HL-60 (cell line): ENCODE measurements around the gene SNRK.

Experiments used
- DNase-seq, 2 experiments: peaks; one replicate each; pipeline ENCODE4 v3.0.0-alpha.2; 2010 to 2020; ENCODE audit warnings: low read depth in 1 of 2, low spot score in 1 of 2
- H3K27ac ChIP-seq: fragments of 250-450 bp; sonication (Bioruptor Pico); replicated peaks from 2 replicates; pipeline ENCODE4 v1.5.1; 2020; ENCODE audit warnings: mild to moderate bottlenecking, moderate library complexity
- H3K27me3 ChIP-seq: fragments of 250-450 bp; sonication (Bioruptor Pico); 2 replicates; pipeline ENCODE4 v1.5.1; 2021; ENCODE audit warnings: mild to moderate bottlenecking, moderate library complexity; ENCODE audit not compliant: insufficient read depth, poor library complexity, severe bottlenecking
- H3K4me3 ChIP-seq: replicated peaks from 2 replicates; pipeline ENCODE4 v1.5.1; 2011; ENCODE audit warnings: mild to moderate bottlenecking, control low read depth, low read length; ENCODE audit not compliant: insufficient read depth
- CTCF ChIP-seq: IDR thresholded peaks from one replicate; pipeline ENCODE4 v1.5.1; 2011; ENCODE audit warnings: low read length, control low read depth, inconsistent platforms; ENCODE audit not compliant: insufficient read depth
- GABPA ChIP-seq: IDR thresholded peaks from 2 replicates; pipeline ENCODE4 v1.6.1; 2012; ENCODE audit warnings: low read depth
- POLR2AphosphoS5 ChIP-seq: IDR thresholded peaks from 2 replicates; pipeline ENCODE4 v1.6.1; 2012; ENCODE audit warnings: low read depth
- SPI1 ChIP-seq: IDR thresholded peaks from 2 replicates; pipeline ENCODE4 v1.6.1; 2012; ENCODE audit warnings: low read depth, mild to moderate bottlenecking, borderline replicate concordance
- TF ChIP-seq, protein P1 (sequence below): IDR thresholded peaks from 2 replicates; pipeline ENCODE4 v1.6.1; 2012; ENCODE audit warnings: low read depth; ENCODE audit not compliant: insufficient replicate concordance

The SNRK gene

GRCh38 chr3:43316783-43317460, 30.6 kb downstream of the SNRK start:
- TF ChIP-seq POLR2AphosphoS5 (no peak), SPI1 (no peak), GABPA (no peak), CTCF (no peak)
- TF ChIP-seq, protein P1, sequence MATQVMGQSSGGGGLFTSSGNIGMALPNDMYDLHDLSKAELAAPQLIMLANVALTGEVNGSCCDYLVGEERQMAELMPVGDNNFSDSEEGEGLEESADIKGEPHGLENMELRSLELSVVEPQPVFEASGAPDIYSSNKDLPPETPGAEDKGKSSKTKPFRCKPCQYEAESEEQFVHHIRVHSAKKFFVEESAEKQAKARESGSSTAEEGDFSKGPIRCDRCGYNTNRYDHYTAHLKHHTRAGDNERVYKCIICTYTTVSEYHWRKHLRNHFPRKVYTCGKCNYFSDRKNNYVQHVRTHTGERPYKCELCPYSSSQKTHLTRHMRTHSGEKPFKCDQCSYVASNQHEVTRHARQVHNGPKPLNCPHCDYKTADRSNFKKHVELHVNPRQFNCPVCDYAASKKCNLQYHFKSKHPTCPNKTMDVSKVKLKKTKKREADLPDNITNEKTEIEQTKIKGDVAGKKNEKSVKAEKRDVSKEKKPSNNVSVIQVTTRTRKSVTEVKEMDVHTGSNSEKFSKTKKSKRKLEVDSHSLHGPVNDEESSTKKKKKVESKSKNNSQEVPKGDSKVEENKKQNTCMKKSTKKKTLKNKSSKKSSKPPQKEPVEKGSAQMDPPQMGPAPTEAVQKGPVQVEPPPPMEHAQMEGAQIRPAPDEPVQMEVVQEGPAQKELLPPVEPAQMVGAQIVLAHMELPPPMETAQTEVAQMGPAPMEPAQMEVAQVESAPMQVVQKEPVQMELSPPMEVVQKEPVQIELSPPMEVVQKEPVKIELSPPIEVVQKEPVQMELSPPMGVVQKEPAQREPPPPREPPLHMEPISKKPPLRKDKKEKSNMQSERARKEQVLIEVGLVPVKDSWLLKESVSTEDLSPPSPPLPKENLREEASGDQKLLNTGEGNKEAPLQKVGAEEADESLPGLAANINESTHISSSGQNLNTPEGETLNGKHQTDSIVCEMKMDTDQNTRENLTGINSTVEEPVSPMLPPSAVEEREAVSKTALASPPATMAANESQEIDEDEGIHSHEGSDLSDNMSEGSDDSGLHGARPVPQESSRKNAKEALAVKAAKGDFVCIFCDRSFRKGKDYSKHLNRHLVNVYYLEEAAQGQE: no peak
- H3K27ac ChIP-seq: no peak overlapping the region
- no peak for DNase-seq
- H3K27me3 ChIP-seq: no peaks in the 10 kb centered on the region
- H3K4me3 ChIP-seq: no peak overlapping the region

DNA sequence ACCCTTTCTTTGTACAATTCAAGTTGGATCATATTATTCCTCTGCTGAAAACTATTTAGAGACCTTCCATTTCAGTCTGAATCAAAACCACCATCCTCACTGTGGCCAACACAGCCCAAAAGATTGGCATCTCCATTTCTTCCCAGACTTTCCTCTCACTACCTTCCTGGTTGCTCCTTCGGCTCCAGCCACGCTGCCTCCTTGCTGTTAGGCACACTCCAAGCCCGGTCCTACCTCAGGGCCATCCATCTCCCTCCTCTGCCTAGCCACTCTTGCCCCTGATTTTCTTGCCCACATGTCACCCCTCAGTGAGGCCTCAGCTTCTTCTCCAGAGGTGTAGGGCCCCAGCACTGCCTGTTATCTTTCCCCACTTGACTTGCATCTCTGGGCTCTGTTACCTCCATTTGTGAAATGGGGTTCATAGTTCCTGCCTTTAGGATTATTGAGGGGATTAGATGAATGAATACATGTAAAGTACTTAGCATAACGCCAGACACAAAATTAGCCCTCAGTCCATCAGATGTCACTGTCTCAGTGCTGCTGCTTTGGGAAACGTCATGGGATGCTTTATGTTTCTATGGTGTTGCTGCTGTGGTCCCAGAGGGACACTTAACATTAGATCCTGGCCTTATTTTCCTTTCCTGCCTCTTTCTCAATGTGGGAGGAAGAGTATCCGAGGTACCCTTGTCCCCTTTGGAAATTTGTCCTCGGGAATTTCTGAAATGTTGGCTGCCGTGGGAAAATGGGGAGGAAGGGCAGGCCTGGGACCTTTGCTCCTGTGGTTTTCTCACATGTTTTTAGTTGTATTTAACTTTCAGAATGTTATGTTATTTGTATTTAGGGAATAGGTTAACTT, 31.3 kb downstream of the SNRK start:
- Histone ChIP-seq H3K4me3 (no peak overlapping the region), H3K27me3 (no peaks in the 10 kb centered on the region), H3K27ac (no peak overlapping the region)
- DNase-seq: no peak
- TF ChIP-seq POLR2AphosphoS5: no peak
- TF ChIP-seq SPI1: no peak
- TF ChIP-seq CTCF: no peak
- no peak for TF ChIP-seq GABPA
- TF ChIP-seq, protein P1: no peak

DNA sequence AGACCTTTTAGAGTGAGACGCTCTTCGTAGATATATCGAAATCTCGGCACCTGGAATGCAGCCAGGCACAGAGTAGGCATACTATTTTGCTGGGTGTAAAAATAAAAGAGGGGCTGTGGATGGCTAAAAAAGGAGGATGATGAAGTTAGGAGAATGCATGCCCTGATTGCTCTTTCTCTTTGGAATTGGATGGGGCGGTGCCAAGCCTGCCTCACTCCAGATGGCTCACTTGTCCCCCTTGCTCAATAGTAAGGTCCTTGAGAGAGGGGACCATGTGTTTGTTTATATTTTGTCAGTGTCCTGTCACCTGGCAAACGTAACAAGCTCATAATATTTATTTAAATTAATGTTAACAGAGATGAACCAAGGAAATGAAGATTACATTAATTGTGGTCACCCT, 33.0 kb downstream of the SNRK start:
- H3K27me3 ChIP-seq: no peaks in the 10 kb centered on the region
- no peak for DNase-seq
- no peak overlapping the region for H3K4me3 ChIP-seq
- no peak for TF ChIP-seq SPI1
- no peak for TF ChIP-seq POLR2AphosphoS5
- TF ChIP-seq GABPA: no peak
- no peak for TF ChIP-seq CTCF
- TF ChIP-seq, protein P1: no peak
- no peak overlapping the region for H3K27ac ChIP-seq
